Measurements from ENCODE around the gene OPRPN.

The OPRPN gene

GRCh38 chr4:70392057-70392776 lies 5.5 kb upstream of the OPRPN start:
- DNase-seq (ENCODE audit: extremely low spot score), result no peak
- TF ChIP-seq L3MBTL2 (conservative IDR thresholded peaks at IDR 0.05) (no peak), SP1 (IDR thresholded peaks at IDR 0.05) (no peak), BHLHE40 (IDR thresholded peaks at IDR 0.05; ENCODE audit: borderline replicate concordance) (no peak), PKNOX1 (IDR thresholded peaks at IDR 0.05) (no peak), ELF4 (IDR thresholded peaks at IDR 0.05) (no peak), ARNT (IDR thresholded peaks at IDR 0.05) (no peak), LEF1 (IDR thresholded peaks at IDR 0.05; ENCODE audit: borderline replicate concordance) (no peak), HDGF (IDR thresholded peaks at IDR 0.05; ENCODE audit: borderline replicate concordance) (no peak), NFRKB (IDR thresholded peaks at IDR 0.05) (no peak), FOXK2 (IDR thresholded peaks at IDR 0.05) (no peak), FOXA1 (IDR thresholded peaks at IDR 0.05) (no peak), ZNF384 (IDR thresholded peaks at IDR 0.05) (no peak)
- POLR2A ChIA-PET, result no interaction called here
- CTCF ChIA-PET, result no interaction called here

GRCh38 chr4:70399319-70399718 lies 1.6 kb downstream of the OPRPN start:
- ChIA-PET POLR2A (no interaction called here), CTCF (no interaction called here)
- TF ChIP-seq CTBP1 (IDR thresholded peaks at IDR 0.05; ENCODE audit: borderline replicate concordance) (no peak), NFRKB (IDR thresholded peaks at IDR 0.05) (no peak), PKNOX1 (IDR thresholded peaks at IDR 0.05) (no peak), BHLHE40 (IDR thresholded peaks at IDR 0.05; ENCODE audit: borderline replicate concordance) (no peak), FOXM1 (IDR thresholded peaks at IDR 0.05; ENCODE audit: borderline replicate concordance) (no peak), ZNF384 (IDR thresholded peaks at IDR 0.05) (no peak)
- no peak for DNase-seq (ENCODE audit: extremely low spot score)

GRCh38 chr4:70402762-70403161 lies 5.0 kb downstream of the OPRPN start:
- CTCF ChIA-PET, result no interaction called here
- TF ChIP-seq BHLHE40 (IDR thresholded peaks at IDR 0.05; ENCODE audit: borderline replicate concordance) (no peak), CTBP1 (IDR thresholded peaks at IDR 0.05; ENCODE audit: borderline replicate concordance) (no peak), FOXA1 (IDR thresholded peaks at IDR 0.05) (no peak), ELF4 (IDR thresholded peaks at IDR 0.05) (no peak), SP1 (IDR thresholded peaks at IDR 0.05) (no peak), ARNT (IDR thresholded peaks at IDR 0.05) (no peak), PKNOX1 (IDR thresholded peaks at IDR 0.05) (no peak), TARDBP (IDR thresholded peaks at IDR 0.05) (no peak), FOXK2 (IDR thresholded peaks at IDR 0.05) (no peak), ZNF384 (IDR thresholded peaks at IDR 0.05) (no peak), FOXM1 (IDR thresholded peaks at IDR 0.05; ENCODE audit: borderline replicate concordance) (no peak), L3MBTL2 (conservative IDR thresholded peaks at IDR 0.05) (no peak), SUZ12 (IDR thresholded peaks at IDR 0.05) (no peak), NFRKB (IDR thresholded peaks at IDR 0.05) (no peak)
- DNase-seq (ENCODE audit: extremely low spot score), result no peak
- POLR2A ChIA-PET, result no interaction called here

- POLR2A ChIA-PET, result no interaction called here
- DNase-seq (ENCODE audit: extremely low spot score), result no peak
- TF ChIP-seq ELF4 (IDR thresholded peaks at IDR 0.05) (no peak), FOXA1 (IDR thresholded peaks at IDR 0.05) (no peak), FOXK2 (IDR thresholded peaks at IDR 0.05) (no peak), SUZ12 (IDR thresholded peaks at IDR 0.05) (no peak), ZNF384 (IDR thresholded peaks at IDR 0.05) (no peak), LEF1 (IDR thresholded peaks at IDR 0.05; ENCODE audit: borderline replicate concordance) (no peak), BHLHE40 (IDR thresholded peaks at IDR 0.05; ENCODE audit: borderline replicate concordance) (no peak), SP1 (IDR thresholded peaks at IDR 0.05) (no peak), ARNT (IDR thresholded peaks at IDR 0.05) (no peak), L3MBTL2 (conservative IDR thresholded peaks at IDR 0.05) (no peak), FOXM1 (IDR thresholded peaks at IDR 0.05; ENCODE audit: borderline replicate concordance) (no peak), NFRKB (IDR thresholded peaks at IDR 0.05) (no peak), TARDBP (IDR thresholded peaks at IDR 0.05) (no peak), CTBP1 (IDR thresholded peaks at IDR 0.05; ENCODE audit: borderline replicate concordance) (no peak), HDGF (IDR thresholded peaks at IDR 0.05; ENCODE audit: borderline replicate concordance) (no peak), PKNOX1 (IDR thresholded peaks at IDR 0.05) (no peak)
- CTCF ChIA-PET, result no interaction called here
Observed at GRCh38 chr4:70405765-70406164, 8.0 kb downstream of the OPRPN start.

GRCh38 chr4:70425306-70425705 lies 27.6 kb downstream of the OPRPN start:
- ChIA-PET POLR2A (no interaction called here), CTCF (no interaction called here)
- DNase-seq (ENCODE audit: extremely low spot score), result no peak
- TF ChIP-seq FOXM1 (IDR thresholded peaks at IDR 0.05; ENCODE audit: borderline replicate concordance), result no peak

GRCh38 chr4:70426789-70427188 lies 29.0 kb downstream of the OPRPN start:
- ChIA-PET CTCF (no interaction called here), POLR2A (no interaction called here)
- TF ChIP-seq PKNOX1 (IDR thresholded peaks at IDR 0.05) (no peak), ELF4 (IDR thresholded peaks at IDR 0.05) (no peak), TARDBP (IDR thresholded peaks at IDR 0.05) (no peak), HDGF (IDR thresholded peaks at IDR 0.05; ENCODE audit: borderline replicate concordance) (no peak), FOXA1 (IDR thresholded peaks at IDR 0.05) (no peak), SUZ12 (IDR thresholded peaks at IDR 0.05) (no peak), LEF1 (IDR thresholded peaks at IDR 0.05; ENCODE audit: borderline replicate concordance) (no peak), ZNF384 (IDR thresholded peaks at IDR 0.05) (no peak), BHLHE40 (IDR thresholded peaks at IDR 0.05; ENCODE audit: borderline replicate concordance) (no peak), FOXK2 (IDR thresholded peaks at IDR 0.05) (no peak), FOXM1 (IDR thresholded peaks at IDR 0.05; ENCODE audit: borderline replicate concordance) (no peak), L3MBTL2 (conservative IDR thresholded peaks at IDR 0.05) (no peak), ARNT (IDR thresholded peaks at IDR 0.05) (no peak), CTBP1 (IDR thresholded peaks at IDR 0.05; ENCODE audit: borderline replicate concordance) (no peak), NFRKB (IDR thresholded peaks at IDR 0.05) (no peak), SP1 (IDR thresholded peaks at IDR 0.05) (no peak)
- DNase-seq (ENCODE audit: extremely low spot score), result no peak

Data from HEK293T (cell line).